Measurements from ENCODE around the gene MMRN1.

The MMRN1 gene, protein sequence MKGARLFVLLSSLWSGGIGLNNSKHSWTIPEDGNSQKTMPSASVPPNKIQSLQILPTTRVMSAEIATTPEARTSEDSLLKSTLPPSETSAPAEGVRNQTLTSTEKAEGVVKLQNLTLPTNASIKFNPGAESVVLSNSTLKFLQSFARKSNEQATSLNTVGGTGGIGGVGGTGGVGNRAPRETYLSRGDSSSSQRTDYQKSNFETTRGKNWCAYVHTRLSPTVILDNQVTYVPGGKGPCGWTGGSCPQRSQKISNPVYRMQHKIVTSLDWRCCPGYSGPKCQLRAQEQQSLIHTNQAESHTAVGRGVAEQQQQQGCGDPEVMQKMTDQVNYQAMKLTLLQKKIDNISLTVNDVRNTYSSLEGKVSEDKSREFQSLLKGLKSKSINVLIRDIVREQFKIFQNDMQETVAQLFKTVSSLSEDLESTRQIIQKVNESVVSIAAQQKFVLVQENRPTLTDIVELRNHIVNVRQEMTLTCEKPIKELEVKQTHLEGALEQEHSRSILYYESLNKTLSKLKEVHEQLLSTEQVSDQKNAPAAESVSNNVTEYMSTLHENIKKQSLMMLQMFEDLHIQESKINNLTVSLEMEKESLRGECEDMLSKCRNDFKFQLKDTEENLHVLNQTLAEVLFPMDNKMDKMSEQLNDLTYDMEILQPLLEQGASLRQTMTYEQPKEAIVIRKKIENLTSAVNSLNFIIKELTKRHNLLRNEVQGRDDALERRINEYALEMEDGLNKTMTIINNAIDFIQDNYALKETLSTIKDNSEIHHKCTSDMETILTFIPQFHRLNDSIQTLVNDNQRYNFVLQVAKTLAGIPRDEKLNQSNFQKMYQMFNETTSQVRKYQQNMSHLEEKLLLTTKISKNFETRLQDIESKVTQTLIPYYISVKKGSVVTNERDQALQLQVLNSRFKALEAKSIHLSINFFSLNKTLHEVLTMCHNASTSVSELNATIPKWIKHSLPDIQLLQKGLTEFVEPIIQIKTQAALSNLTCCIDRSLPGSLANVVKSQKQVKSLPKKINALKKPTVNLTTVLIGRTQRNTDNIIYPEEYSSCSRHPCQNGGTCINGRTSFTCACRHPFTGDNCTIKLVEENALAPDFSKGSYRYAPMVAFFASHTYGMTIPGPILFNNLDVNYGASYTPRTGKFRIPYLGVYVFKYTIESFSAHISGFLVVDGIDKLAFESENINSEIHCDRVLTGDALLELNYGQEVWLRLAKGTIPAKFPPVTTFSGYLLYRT

GRCh38 chr4:89894649-89895550, at the start of gene MMRN1:
TSS of gene MMRN1 (plus strand) at chr4:89894854. CDS start at chr4:89894972, 118 bp downstream.
- peak; percentile 72 for DNase-seq

DNA sequence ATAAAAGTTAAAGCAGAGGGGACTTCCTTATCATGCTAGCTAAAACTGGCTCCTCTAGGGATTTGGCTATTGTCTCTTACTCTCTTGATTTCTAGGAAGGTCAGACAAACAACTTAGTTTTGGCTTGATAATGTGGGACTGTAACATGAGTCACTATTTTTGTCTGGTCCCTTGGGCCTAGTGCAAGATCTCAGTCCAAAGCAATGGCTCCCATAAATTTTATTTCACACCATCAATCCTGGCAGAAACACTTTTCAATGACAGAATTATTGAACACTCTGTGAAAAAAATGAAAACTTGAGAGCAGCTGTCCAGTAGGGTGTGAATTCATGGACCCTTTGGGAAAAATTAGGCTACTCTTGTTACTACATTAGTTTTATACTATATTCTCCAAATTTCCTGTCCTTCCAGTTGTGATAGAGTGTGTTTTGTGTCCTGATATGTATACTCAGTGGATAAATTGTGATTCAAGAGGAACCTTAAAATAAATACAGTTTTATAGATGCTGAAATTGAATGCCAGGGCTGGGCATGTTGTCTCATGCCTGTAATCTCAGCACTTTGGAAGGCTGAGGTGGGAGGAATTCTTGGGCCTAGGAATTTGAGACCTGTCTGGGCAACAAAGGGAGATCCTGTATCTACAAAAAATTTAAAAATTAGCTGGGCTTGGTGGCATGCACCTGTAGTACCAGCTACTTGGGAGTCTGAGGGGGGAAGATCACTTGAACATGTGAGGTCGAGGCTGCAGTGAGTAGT, 46.9 kb upstream of the MMRN1 start:
- no peak for DNase-seq

DNA sequence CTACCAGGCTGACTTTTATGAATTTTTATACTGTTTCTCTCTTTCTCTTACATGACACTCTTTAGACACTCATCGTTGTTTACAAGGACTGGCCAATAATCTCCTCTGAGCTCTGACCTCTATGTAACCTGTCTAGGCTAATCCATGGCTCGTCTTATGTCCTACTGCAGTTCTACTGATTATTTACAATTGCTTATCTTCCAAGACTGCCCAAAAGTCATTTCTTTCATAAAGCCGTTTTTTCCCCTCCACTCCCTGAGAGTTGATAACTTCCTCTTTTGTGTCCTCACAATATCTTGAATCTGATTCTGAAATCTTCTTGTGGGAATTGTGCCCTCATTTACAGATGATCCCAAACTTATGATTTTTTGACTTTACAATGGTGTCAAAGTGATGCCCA, 39.4 kb upstream of the MMRN1 start:
- DNase-seq, result peak; percentile 72

- DNase-seq, result no peak
These were observed 33.7 kb upstream of the MMRN1 start for GRCh38 chr4:89860971-89861370.

DNA sequence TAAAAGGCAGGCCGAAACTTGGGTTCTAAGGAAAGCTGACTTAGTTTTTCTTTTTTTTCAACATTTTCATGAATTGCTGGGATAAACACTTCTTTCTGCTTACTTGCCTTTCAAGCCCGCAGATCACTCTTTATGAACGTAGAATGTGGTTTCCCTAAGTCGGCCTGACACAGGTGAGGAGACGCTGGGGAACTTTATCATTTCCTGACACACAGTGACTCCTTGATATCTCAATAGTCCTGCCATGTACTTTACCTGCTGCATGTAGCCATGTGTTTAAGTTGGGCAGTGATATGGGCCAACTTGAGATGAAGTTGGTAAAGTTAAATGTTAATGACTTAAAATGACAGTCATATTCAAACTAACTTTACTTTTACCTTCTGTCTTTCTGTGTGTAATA, 31.1 kb upstream of the MMRN1 start:
- DNase-seq, result peak; percentile 67

DNA sequence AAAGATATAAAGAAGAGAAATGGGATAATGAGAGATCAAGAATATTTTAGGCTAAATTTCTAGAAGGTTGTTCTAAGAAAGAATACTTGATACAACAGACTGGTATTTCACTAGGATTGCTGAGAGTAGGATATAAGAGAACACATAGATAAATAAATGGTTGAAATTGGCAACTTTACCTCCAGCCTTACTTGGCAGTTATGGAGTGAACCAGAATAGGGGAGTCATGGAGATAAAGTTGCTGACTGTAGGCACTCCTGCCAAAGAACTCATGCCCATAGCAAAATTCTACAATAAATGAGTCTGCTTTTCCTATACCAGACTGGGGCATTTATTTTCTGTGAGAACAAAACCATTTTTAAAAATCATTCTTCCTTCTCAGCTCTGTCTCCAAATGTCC, 26.4 kb upstream of the MMRN1 start:
- no peak for DNase-seq

DNA sequence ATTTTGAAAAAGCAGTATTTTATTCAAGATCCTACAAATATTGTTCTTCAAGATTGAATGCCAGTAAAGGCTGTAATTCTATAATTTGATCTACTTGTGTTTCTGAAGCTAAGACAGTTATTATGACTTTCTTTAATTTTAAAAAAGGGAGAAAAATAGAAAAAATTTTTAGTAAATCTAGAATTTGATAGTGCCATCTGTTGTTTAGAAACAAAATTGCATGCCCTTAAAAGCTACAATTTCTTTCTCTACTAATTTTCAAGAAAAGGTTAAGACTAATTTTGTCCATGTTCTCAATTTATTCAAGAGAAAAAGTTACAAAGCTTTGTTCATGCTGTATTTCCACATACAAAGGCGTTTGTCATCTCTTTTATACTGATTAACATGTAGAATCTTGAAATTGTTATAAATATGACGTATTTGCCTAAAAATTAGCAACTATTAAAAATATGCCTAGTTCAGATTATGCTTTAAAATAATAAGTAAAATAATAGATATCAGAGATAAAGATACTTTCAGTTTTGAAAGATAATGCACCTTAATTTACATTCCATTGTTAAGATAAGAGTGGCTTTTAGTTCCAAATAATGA, 25.6 kb upstream of the MMRN1 start:
- DNase-seq, result peak; percentile 50

DNA sequence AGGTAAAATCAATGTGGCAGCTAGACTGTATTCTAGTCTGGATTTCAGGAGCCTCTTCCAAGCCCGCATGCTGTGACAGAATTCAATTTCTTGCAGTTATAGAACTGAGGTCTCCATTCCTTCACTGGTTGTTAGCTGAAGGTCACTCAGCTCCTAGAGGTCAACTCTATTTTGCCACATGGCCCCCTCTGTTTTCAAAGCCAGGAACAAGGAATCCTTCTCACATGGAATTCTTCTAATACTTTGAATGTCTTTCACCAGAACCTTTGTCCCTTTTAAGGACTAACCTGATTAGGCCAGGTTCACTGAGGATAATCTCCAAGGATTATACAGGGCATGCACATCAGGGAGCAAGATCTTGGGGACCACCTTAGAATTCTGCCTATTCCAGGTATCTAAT, 23.4 kb upstream of the MMRN1 start:
- DNase-seq, result no peak

GRCh38 chr4:89876548-89876947, 18.1 kb upstream of the MMRN1 start:
- no peak for DNase-seq

- DNase-seq, result peak; percentile 44
These were observed 16.0 kb upstream of the MMRN1 start for GRCh38 chr4:89878611-89879010.

DNA sequence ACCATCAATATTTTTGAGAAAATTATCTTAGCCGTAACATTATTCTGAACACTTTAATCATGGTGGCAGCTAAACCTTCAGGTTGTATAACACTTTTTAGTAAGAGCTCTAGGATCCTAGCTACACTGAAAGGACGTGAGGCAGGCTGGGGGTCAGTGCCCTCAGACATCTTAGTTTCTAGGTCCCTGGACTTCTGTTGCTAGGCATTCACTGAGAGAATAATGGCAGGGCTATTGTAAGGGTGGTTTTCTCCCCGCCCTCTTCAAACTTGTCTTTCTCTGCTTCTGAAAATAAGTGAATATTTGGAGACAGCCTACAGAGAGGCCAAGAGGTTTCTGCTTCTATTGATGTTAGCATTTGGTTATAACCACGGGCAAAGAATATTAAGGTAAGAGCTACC, 15.4 kb upstream of the MMRN1 start:
- DNase-seq, result no peak

GRCh38 chr4:89889289-89889688, 5.4 kb upstream of the MMRN1 start:
- peak; percentile 99 for DNase-seq

- no peak for DNase-seq
These were observed 3.2 kb downstream of the MMRN1 start for GRCh38 chr4:89897867-89898266.

- peak; percentile 70 for DNase-seq
These were observed 3.7 kb downstream of the MMRN1 start for GRCh38 chr4:89898304-89898716.

GRCh38 chr4:89899152-89899551, 4.5 kb downstream of the MMRN1 start:
- DNase-seq, result peak; percentile 56

- DNase-seq, result no peak
These were observed 5.2 kb downstream of the MMRN1 start for GRCh38 chr4:89899854-89900253.

- DNase-seq, result peak; percentile 94
These were observed 7.3 kb downstream of the MMRN1 start for GRCh38 chr4:89901808-89902431.

DNA sequence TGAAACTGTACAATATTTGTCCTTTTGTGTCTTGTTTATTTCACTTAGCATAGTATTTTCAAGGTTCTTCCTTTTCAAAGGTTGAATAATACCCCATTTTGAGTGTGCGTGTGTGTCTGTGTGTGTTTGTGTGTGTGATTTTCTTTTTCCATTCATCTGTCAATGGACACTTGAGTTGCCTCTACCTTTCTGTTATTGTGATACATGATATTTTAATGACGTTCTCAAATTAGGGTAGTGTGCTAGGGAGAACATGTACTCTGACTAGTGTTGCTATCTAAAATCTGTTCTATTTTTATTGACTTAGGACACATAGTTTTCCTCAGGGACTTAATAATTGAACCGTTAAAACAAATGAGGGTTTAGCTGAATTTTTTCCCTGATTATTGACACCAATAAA, 9.9 kb downstream of the MMRN1 start:
- no peak for DNase-seq

DNA sequence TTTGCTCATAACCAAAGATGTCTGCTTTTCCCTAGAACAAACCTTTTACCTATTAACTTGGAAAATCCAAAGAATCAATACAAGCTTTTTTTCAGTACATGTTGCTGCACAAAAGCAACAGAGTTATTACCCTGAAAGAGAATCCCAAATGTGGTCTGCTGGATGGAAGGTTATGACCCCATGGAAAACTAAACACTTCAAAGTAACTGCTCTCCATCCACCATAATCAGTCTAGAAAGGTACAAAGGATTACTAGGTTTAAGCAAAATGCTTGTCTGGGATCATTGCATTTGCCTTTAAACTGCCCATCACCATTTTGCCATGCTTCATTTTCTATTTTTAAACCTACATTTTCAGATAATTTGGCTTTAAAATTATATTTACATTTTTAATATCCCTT, 11.7 kb downstream of the MMRN1 start:
- DNase-seq, result no peak

DNA sequence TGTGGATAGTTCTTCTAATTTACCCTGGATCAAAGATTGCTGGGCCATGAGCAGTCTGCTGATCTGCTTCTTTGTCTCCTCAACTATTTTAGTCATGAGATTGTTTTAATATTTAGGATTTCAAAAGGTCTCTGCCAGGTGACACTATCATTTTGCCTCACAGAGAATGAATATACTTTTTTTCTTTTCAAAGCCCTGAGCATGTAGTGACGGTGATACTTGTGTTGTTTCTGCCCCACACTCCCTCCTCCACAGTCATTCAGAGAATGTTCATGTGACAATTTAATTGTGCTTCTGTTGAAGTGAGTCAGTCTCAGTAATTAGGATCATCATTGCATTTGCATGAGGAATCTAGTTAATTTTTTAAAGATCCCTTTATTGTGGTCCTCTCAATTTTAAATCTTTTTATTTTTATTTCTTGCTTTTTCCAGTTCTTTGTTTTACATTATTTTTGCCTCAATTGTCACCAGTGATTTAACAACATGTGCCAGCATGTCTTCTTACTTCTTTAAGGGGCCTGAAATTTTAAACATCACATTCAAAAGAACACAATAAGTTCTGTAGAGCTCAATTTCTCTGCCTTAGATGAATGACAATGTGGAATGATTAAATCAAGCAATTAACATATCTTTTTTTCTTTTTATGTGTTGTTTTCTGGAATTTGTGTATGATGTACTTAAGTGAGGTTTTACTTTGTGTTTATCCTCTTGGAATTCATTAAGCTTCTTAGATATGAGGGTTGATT, 12.3 kb downstream of the MMRN1 start:
- no peak for DNase-seq
